GM10266 (cell line): Measurements from ENCODE around the gene NUP210.

Source experiments
- DNase-seq: peaks from one replicate; pipeline ENCODE4 v3.0.0; 2012; ENCODE audit errors: extremely low spot score
- TF ChIP-seq, protein P1 (sequence below): IDR thresholded peaks from 2 replicates; pipeline ENCODE4 v1.5.1; 2012; ENCODE audit warnings: mild to moderate bottlenecking, low read depth; ENCODE audit not compliant: control insufficient read depth, insufficient read depth; ENCODE audit errors: missing control alignments

The NUP210 gene

DNA sequence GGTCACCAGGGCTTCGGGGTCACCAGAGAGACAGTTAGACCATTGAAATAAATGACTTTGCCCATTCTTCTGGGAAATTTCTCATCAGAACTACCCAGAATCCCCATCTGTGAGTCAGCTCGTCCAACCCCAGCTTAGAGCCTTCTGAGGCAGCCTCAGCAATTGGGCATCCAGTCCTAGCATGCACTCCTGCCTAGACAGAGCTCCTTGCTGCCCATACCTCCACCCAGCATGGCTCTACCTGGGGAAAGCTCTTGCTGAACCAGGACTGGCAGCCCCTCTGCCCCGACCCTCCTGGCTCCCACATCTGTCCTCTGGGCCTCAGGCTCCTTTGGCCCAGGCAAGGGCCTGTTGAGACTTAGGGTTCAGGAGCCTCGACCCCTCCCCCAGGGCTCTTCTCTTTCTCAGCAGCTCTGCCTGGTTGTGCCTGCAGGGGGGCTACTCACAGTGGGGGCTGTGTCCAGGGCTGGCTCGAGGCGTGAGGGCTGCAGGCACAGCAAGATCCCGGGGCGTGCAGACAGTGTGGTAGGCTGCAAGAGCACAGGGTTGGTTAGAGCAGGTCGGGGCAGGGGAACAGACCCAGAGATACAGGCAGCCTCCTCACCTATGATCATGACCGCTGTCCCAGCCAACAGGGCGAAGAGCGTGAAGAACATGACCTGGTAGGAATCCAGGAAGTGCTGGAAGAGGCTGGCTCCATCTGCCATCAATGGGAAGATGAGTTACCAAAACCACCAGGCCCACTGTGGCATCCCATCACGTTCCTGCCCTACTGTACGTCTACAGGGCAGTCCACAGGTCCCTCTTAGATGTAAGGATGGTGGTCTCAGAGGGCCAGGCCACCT is 101.3 kb downstream of the NUP210 start:
- TF ChIP-seq, protein P1, sequence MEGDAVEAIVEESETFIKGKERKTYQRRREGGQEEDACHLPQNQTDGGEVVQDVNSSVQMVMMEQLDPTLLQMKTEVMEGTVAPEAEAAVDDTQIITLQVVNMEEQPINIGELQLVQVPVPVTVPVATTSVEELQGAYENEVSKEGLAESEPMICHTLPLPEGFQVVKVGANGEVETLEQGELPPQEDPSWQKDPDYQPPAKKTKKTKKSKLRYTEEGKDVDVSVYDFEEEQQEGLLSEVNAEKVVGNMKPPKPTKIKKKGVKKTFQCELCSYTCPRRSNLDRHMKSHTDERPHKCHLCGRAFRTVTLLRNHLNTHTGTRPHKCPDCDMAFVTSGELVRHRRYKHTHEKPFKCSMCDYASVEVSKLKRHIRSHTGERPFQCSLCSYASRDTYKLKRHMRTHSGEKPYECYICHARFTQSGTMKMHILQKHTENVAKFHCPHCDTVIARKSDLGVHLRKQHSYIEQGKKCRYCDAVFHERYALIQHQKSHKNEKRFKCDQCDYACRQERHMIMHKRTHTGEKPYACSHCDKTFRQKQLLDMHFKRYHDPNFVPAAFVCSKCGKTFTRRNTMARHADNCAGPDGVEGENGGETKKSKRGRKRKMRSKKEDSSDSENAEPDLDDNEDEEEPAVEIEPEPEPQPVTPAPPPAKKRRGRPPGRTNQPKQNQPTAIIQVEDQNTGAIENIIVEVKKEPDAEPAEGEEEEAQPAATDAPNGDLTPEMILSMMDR = no peak
- no peak for DNase-seq

- no peak for DNase-seq
- TF ChIP-seq, protein P1 = no peak
These were observed 102.4 kb downstream of the NUP210 start for GRCh38 chr3:13317596-13318320.

GRCh38 chr3:13316603-13317002 is 103.5 kb downstream of the NUP210 start:
- no peak for DNase-seq
- TF ChIP-seq, protein P1 = no peak

GRCh38 chr3:13314877-13315276 is 105.2 kb downstream of the NUP210 start:
- TF ChIP-seq, protein P1 = no peak
- DNase-seq = no peak

DNA sequence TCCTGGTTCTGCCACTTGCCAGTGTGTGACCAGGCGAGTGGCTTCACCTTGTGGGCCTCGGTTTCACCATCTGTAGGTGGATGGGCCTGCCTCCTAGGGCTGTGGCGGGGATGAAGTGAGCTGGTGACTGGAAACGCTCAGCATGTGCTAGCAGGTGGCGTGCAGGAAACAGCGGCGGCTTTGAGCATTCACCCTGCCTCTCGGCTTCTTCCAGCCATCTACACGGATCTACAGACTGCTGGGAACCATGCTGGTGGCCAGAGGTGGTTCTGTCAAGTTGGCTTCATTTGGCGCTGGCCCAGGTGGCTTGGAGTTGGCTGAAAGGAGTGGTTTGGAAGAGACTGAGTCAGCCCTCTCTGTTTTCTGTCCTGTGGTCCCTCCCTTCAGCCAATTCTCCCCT is 106.3 kb downstream of the NUP210 start:
- no peak for DNase-seq
- TF ChIP-seq, protein P1 = no peak

DNA sequence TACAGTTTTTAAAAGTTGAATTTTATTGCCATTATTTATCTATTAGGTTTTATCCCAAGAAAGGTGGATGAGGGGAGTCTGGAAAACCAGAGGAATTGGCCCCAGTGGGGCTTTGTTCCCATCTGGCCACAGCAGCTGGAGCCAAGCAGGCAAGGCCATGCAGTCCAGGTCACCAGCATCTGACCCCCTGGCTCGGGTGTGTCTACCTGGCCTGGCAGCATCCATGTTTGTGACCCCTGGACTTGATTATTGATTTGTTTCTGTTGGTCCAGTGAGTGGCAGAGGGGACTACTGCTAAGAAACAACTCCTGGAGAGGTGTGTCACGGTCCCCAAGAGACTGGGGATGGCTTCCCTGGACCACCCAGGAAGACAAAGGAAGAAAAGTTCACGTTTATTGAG is 111.1 kb downstream of the NUP210 start:
- no peak for DNase-seq
- TF ChIP-seq, protein P1 = no peak

DNA sequence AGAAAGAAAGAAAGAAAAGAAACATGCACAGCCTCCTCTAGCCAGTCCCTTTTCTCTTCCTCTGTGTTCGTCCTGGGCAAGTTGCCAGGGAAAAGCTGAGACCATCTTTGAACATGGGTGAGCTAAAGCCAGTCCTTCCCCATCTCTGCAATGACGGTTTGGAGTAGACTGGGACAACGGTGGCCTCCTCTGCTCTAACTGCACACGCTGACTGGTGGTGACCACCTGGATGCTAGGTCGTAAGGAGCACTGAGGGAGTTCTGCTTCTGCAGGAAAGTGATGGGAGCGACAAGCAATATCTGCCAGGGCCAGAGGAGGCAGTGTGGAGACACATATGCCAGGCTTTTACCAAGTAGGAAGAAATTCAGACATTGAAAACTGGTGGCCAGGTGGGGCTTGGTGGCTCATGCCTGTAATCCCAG is 111.7 kb downstream of the NUP210 start:
- no peak for DNase-seq
- TF ChIP-seq, protein P1 = peak; percentile 35
